Activated CD8-positive, alpha-beta memory T cell treated with anti-CD3 and anti-CD28 coated beads, Interleukin-2, amount 50 U/mL, for 24 hours (primary cell): ENCODE results near the gene GPRASP3.
"Not testable (repeated sequence)": the region's sequence is repeated elsewhere in the genome, so short reads cannot be mapped to it uniquely, and the experiment has no call there.

Source experiments
- DNase-seq: peaks from one replicate; pipeline ENCODE4 v3.0.0-alpha.2; 2020; ENCODE audit errors: extremely low read depth

GPRASP3 gene, protein sequence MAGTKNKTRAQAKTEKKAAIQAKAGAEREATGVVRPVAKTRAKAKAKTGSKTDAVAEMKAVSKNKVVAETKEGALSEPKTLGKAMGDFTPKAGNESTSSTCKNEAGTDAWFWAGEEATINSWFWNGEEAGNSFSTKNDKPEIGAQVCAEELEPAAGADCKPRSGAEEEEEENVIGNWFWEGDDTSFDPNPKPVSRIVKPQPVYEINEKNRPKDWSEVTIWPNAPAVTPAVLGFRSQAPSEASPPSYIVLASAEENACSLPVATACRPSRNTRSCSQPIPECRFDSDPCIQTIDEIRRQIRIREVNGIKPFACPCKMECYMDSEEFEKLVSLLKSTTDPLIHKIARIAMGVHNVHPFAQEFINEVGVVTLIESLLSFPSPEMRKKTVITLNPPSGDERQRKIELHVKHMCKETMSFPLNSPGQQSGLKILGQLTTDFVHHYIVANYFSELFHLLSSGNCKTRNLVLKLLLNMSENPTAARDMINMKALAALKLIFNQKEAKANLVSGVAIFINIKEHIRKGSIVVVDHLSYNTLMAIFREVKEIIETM

GRCh38 chrX:102720237-102721168 is at the start of gene GPRASP3:
Gene GPRASP3, plus strand, starts transcription at chrX:102720743. Its CDS starts 28,253 bp downstream, at chrX:102748996.
- peak; percentile 54 for DNase-seq

DNA sequence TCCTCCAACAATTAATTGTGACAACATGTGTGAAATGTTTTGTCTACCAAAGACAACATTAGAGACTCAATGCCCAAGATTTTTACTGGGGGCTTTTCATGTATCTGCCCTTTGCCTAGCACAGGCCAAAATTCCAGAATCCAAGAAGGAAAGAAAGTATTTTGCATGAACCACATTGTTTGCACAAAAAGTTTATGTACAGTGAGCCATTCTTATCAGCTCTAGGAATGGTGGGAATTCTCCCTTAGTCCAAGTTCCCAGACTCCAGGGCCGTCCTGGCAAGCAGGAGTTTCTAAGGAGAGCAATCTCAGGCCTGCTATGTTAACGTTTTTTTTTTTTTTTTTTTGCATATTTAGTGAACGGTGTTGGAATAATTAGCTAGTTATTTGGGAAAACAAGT is 47.7 kb upstream of the GPRASP3 start:
- no peak for DNase-seq

DNA sequence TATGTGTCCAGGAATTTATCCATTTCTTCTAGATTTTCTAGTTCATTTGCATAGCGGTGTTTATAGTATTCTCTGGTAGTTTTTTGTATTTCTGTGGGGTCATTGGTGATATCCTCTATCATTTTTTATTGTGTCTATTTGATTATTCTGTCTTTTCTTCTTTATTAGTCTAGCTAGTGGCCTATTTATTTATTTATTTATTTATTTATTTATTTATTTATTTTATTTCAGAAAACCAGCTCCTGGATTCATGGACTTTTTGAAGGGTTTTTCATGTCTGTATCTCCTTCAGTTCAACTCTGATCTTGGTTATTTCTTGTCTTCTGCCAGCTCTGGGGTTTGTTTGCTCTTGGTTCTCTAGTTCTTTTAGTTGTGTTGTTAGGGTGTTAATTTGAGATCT is 43.1 kb upstream of the GPRASP3 start:
- not testable (repeated sequence) for DNase-seq

DNA sequence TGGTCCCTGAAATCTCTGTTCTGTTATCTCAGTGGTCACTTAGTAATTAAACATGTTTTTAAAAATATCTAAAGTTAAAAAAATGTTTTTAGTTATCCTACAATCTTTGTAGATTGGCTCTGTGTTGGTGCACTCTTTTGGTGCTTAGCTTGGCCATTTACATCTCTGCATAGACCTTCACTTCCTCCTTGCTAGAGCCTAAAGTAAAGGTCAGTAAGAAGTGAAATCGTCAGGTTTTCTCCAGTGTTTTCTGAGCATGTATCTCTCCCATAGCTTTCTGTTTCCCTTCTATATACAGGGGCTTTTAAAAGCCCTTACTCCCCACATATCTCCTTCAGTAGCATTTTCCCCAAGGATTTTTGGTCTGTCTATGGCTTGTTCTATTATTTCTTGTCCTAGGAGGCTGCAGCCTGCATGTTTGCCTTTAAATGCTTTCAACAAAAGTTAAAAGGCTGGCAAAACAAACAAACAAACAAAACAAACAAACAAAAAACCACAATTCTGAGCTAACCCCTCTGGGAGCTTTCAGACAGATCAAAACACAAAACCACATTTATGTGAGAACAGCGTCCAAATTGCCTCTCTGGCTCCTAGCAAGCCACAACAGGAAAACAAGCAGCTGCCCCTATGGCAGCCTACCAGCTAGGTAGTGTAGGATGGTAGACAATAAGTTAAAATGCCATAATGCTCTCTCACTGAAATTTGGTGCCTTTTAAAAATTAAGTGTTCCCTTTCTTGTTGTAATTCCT is 35.6 kb upstream of the GPRASP3 start:
- no peak for DNase-seq

- no peak for DNase-seq
These were observed 25.8 kb upstream of the GPRASP3 start for GRCh38 chrX:102694749-102695148.

DNA sequence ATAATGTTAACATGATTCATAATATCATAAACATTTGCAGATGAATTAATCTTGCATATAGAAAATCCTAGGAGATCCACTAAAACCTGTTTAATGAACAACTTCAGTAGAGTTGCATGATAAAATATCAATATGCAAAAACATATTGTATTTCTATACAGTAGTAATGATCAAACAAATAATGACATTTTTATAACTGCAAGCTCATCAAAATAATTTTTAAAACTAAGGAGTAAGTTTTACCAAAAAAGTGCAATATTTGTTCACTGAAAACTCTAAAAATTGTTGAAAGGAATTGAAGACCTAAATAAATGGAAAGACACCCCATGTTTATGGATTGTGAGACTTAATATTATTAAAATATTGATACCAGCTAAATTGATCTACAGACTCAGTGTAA is 24.2 kb upstream of the GPRASP3 start:
- DNase-seq, result no peak

- DNase-seq, result no peak
These were observed 23.0 kb upstream of the GPRASP3 start for GRCh38 chrX:102697494-102697893.

DNA sequence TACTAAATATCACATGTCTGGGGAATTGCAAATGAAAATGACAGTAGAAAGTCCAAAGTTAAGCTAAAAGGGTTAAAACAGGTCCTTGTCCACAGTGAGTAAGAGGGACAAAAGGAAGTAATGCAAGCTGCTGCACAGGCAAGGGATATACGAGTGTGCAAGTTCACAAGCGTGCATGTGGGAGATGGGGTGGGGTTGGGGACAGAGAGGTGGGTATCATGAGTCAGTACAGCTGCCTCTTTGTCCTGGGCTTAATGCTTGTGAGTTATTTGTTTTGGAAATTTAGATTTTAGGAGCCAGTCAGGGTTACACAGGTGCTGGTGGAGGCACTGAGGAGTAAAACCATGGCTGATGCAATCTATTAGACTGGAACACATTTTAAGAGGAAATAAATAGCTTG is 11.6 kb upstream of the GPRASP3 start:
- DNase-seq, result no peak

DNA sequence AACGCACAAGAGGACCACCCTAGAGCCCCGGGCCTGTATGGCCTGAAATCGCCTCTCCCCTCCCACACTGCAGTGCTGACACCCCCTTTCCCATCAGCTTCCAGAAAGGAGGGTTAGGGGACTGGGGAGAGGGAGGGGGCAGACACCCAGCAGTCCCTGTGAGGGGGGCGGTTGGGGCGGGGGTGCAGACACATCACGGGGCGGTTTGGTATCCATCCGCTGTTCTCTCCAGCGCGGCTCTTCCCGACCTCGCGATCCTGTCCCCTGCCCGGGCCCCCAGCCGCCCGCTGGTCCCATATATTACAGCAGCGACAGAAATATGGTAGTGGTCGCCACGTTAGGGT is 8.7 kb upstream of the GPRASP3 start:
- no peak for DNase-seq

DNA sequence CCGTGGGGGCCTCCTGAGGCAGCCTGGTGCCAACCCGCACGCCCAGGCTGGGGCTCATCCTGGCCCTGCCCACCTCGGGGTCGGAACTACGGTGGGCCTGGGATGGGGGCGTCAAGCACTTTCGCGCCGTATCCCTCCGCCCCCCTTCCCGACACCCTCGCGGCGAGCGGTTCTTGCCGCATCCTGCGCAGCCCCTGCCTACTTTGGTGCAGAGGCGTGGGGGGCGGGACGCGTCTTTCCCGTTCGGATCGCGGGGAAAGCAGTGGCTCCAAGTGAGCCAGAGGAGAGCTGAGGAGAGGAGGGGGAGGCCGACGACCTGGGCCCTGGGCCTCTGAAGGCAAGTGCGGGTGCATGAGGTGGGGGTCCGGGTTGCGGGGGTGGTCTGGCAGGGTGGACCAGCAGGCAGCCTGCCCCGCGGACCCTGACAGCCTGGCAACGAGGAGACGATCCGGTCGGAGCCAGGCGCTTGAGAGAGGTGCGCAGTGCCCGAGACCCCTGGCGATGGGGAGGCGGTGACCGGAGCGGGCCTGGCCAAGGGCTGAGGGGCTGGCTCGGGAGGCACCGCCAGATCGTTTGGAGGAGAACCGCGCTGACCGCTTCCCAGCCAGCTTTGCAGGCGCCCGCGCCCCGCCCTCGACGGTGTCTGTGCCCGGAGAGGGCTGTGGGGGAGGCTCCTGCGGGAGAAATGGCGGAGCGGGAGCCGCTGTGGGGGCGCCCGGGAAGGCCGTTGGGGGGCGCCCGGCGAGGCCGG is 8.2 kb upstream of the GPRASP3 start, which contains the start of gene GPRASP2:
GPRASP2 (plus strand) TSS at position 233 of the 751 bp plus-strand sequence. CDS start 2,422 bp downstream, outside the sequence.
- DNase-seq, result no peak

DNA sequence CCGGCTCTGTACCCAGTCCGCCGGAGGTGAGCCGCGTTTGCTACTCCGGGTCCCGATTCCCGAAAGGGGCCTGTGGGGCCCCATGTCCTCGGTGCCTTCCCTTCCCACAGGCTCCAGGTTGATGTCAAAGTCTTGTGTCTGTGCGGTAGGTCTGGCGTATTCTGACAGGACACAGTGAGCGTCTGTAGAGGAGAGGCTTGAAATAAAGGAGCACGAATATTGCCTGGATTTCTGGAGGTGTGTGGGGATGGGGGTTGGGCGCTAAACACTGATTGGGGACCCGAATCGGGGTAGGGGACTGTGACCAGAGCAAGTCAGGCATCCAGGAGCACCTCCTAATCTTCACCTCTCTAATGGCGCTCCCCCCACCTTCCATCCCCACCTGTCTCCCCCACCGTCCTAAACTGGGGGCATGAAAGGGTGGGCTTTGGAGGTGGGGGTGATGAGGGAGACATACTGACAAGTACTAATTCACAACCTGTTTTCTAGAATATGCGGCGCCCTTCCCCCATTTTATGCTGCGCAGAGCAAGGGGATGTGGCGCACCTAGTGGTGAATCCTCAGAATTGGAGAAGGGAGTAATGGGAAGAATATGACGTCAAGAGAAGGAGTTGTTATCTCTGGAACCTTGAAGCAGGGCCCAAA is 7.4 kb upstream of the GPRASP3 start:
- DNase-seq, result no peak

DNA sequence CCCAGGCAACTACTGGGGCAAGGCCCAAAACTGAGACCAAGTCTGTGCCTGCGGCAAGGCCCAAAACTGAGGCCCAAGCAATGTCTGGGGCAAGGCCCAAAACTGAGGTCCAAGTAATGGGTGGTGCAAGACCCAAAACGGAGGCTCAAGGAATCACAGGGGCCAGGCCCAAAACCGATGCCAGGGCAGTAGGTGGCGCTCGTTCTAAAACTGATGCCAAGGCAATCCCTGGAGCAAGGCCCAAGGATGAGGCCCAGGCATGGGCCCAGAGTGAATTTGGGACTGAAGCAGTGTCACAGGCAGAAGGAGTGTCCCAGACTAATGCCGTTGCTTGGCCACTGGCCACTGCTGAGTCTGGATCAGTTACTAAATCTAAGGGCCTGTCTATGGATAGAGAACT is 5.5 kb upstream of the GPRASP3 start:
- DNase-seq, result no peak

DNA sequence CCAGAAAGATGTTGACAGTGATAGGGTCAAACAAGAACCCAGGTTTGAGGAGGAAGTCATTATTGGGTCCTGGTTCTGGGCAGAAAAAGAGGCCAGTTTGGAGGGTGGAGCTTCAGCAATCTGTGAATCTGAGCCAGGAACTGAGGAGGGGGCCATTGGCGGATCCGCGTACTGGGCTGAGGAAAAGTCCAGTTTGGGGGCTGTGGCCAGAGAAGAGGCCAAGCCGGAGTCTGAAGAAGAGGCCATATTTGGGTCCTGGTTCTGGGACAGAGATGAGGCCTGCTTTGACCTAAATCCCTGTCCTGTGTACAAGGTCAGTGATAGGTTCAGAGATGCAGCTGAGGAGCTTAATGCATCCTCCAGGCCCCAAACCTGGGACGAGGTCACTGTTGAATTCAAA is 4.6 kb upstream of the GPRASP3 start:
- no peak for DNase-seq

GRCh38 chrX:102721169-102721506 is 595 bp downstream of the GPRASP3 start:
- DNase-seq, result not testable (repeated sequence)

- no peak for DNase-seq
These were observed 2.9 kb downstream of the GPRASP3 start for GRCh38 chrX:102723456-102723855.

GRCh38 chrX:102727761-102728160 is 7.2 kb downstream of the GPRASP3 start:
- DNase-seq, result no peak

DNA sequence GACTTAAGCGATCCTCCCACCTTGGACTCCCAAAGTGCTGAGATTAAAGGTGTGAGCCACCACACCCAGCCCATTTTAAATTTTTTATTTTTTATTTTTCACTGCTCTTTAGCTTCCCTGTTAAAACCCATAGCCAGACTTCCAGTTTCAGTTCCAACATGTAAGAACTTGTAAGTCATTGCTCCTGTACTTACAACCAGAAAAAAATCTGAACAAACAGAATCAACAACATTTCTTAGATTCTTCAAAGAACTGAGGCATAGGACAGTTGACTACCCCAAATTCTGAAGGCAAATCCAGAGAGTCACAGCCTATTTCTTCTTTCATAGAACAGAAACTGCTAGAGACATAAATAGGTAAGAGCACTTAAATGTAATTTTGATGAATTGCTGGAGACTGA is 8.1 kb downstream of the GPRASP3 start:
- DNase-seq, result no peak

- DNase-seq, result no peak
These were observed 19.1 kb downstream of the GPRASP3 start for GRCh38 chrX:102739657-102740056.

DNA sequence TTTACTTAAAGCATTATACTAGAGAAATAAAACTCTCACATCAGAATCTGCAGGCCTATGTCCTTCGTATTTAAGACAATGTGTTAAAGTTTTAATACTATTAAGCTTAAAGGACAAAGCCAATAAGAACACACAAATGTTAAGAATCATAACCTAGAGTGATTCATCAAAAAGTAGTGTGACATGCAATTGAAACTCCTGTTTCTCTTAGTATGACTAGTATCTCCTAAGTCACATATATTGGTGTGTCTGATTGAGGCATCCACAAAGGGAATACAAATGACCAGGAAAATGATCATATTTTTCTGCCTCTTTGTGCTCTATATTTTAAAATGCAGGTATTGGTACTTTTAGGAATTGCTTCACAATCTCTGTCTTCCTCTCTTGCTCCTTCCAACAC is 23.8 kb downstream of the GPRASP3 start:
- DNase-seq, result no peak

DNA sequence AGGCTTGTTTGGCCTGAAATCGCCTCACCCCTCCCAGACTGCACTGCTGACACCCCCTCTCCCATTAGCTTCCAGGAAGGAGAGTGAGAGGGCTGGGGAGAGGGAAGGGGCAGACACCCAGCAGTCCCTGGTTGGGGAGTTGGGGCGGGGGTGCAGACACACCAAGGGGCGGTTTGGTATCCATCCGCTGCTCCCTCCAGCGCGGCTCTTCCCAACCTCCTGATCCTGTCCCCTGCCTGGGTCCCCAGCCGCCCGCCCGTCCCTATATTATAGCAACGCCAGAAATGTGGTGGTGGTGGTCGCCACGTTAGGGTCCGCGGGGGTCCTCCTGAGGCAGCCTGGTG is 24.9 kb downstream of the GPRASP3 start:
- no peak for DNase-seq
